A673 (cell line): Measurements from ENCODE around the gene DAPK2.
"Not testable (repeated sequence)": the region's sequence is repeated elsewhere in the genome, so short reads cannot be mapped to it uniquely, and the experiment has no call there.

Experiments
- CTCF ChIP-seq: fragments of 300-800, 200-600 bp; sonication (generic); conservative IDR thresholded peaks from 2 replicates; pipeline ENCODE4 v1.5.1; 2017; ENCODE audit warnings: low read depth, mild to moderate bottlenecking, antibody characterized with exemption, low read length, moderate library complexity, mixed read lengths
- EZH2 ChIP-seq: fragments of 200-600 bp; sonication (generic); IDR thresholded peaks from 2 replicates; pipeline ENCODE4 v1.6.1; 2017; ENCODE audit warnings: borderline replicate concordance, low read depth, mild to moderate bottlenecking, mixed read lengths, antibody characterized with exemption, low read length; ENCODE audit not compliant: poor library complexity, severe bottlenecking

- TF ChIP-seq CTCF, EZH2: not testable (repeated sequence)
Measured at GRCh38 chr15:64053674-64054073, 7.4 kb upstream of the DAPK2 start.
